ENCODE measurements around the gene IQCE. TPM values are rescaled to one million over a fixed set of nuclear protein-coding genes. Genes with fewer than 3 reads are reported as not detected.

Gene IQCE
- total RNA-seq, 1 donor from 2014 or later, result 17.0 TPM

- Mint-ChIP-seq H3K27me3 (ENCODE audit: unreplicated experiment) (no peaks in the 10 kb centered on the region), H3K36me3 (ENCODE audit: unreplicated experiment) (peaks cover 8% of the 10 kb centered on the region), H3K4me1 (ENCODE audit: unreplicated experiment) (peaks cover 9% of the 10 kb centered on the region), H3K4me3 (ENCODE audit: unreplicated experiment) (no peak overlapping the region), H3K27ac (ENCODE audit: unreplicated experiment) (peak overlapping the region; percentile 27), H3K9me3 (ENCODE audit: unreplicated experiment) (no peaks in the 10 kb centered on the region)
- TF ChIP-seq CTCF (IDR thresholded peaks at IDR 0.05), result no peak
- DNase-seq (ENCODE audit: extremely low spot score, unreplicated experiment), result no peak
These were observed 105.2 kb downstream of the IQCE start for GRCh38 chr7:2663960-2664359.

Small RNA genes lying within 50 kb of the gene (microRNA-seq; reads per million reads assigned to microRNA genes)
- gene MIR4648 (ENCODE audit: unreplicated experiment), result not detected

Other genes starting within 250 kb of the IQCE start
- 41.5 and 51.2 TPM in 2 replicates for gene SNX8, start 244.5 kb upstream of the IQCE start, total RNA-seq
- gene EIF3B, start 204.2 kb upstream of the IQCE start, total RNA-seq, result 132 and 133 TPM in 2 replicates
- gene CHST12, start 155.4 kb upstream of the IQCE start, total RNA-seq, result 28.0 and 30.2 TPM in 2 replicates
- gene GRIFIN, start 82.6 kb upstream of the IQCE start, total RNA-seq, result not detected in 2 replicates
- 20.8 and 23.3 TPM in 2 replicates for gene LFNG, start 39.2 kb upstream of the IQCE start, total RNA-seq
- 27.8 and 29.4 TPM in 2 replicates for gene BRAT1, start 3.5 kb upstream of the IQCE start, total RNA-seq
- gene TTYH3, start 73.0 kb downstream of the IQCE start, total RNA-seq, result 371 and 376 TPM in 2 replicates
- gene AMZ1, start 129.2 kb downstream of the IQCE start, total RNA-seq, result 5.8 and 6.6 TPM in 2 replicates